Chondrocyte (in vitro differentiated cells): ENCODE results near the gene KIF19. TPM values are rescaled to one million over a fixed set of nuclear protein-coding genes. Genes with fewer than 3 reads are reported as not detected.

Experiments
- DNase-seq: peaks from one replicate; pipeline ENCODE4 v3.0.0; 2021; ENCODE audit warnings: mixed read lengths, low spot score
- H3K27ac Mint-ChIP-seq: one replicate; pipeline ENCODE4 v1.8.0; 2021; ENCODE audit warnings: mild to moderate bottlenecking, moderate library complexity, mixed read lengths; ENCODE audit not compliant: unreplicated experiment
- H3K27me3 Mint-ChIP-seq: 2 replicates; pipeline ENCODE4 v1.8.0; 2021; ENCODE audit warnings: low read depth, mixed read lengths
- H3K36me3 Mint-ChIP-seq: 2 replicates; pipeline ENCODE4 v1.8.0; 2021; ENCODE audit warnings: low read depth, mixed read lengths
- H3K4me1 Mint-ChIP-seq: 2 replicates; pipeline ENCODE4 v1.8.0; 2021; ENCODE audit warnings: low read depth, mild to moderate bottlenecking, mixed read lengths
- H3K4me3 Mint-ChIP-seq: one replicate; pipeline ENCODE4 v1.8.0; 2021; ENCODE audit warnings: mild to moderate bottlenecking, moderate library complexity, mixed read lengths; ENCODE audit not compliant: unreplicated experiment
- H3K9me3 Mint-ChIP-seq: 2 replicates; pipeline ENCODE4 v1.8.0; 2021; ENCODE audit warnings: low read depth, mixed read lengths
- total RNA-seq: library from RNA; stranded (reverse); gene quantifications from 3 replicates; pipeline ENCODE4 v1.2.1, GENCODE V29; 2021
- TF ChIP-seq, protein P1 (sequence below): fragments of 200-600 bp; sonication (generic); IDR thresholded peaks from 2 replicates; pipeline ENCODE4 v1.5.0; 2021; ENCODE audit warnings: antibody characterized with exemption, mild to moderate bottlenecking, moderate library complexity

KIF19 gene
- total RNA-seq, 1 donor from 2014 or later = not detected

DNA sequence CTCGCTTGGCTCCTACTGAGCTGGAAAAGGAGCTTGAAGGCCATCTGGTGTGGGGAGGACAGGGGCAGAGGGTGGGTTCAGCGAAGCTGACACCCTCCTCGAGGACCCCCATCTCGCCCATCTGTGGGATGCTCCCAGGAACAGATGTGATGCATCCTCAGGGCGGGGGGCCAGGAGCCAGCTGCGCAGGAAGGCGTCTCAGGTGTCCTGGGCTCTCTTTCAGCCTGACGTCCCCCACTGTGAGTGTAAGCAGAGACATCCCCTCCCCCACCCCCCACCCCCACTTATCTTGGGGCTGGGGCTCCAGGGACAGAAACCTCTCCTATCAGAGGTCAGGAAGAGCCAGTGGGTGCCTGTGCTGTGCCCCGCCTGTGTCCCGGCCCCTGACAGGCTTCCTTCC is 16.2 kb downstream of the KIF19 start:
- no peaks in the 10 kb centered on the region for H3K36me3 Mint-ChIP-seq
- H3K4me1 Mint-ChIP-seq = no peaks in the 10 kb centered on the region
- H3K27me3 Mint-ChIP-seq = peaks cover 40% of the 10 kb centered on the region
- no peak overlapping the region for H3K27ac Mint-ChIP-seq
- H3K9me3 Mint-ChIP-seq = no peaks in the 10 kb centered on the region
- no peak overlapping the region for H3K4me3 Mint-ChIP-seq
- TF ChIP-seq, protein P1, sequence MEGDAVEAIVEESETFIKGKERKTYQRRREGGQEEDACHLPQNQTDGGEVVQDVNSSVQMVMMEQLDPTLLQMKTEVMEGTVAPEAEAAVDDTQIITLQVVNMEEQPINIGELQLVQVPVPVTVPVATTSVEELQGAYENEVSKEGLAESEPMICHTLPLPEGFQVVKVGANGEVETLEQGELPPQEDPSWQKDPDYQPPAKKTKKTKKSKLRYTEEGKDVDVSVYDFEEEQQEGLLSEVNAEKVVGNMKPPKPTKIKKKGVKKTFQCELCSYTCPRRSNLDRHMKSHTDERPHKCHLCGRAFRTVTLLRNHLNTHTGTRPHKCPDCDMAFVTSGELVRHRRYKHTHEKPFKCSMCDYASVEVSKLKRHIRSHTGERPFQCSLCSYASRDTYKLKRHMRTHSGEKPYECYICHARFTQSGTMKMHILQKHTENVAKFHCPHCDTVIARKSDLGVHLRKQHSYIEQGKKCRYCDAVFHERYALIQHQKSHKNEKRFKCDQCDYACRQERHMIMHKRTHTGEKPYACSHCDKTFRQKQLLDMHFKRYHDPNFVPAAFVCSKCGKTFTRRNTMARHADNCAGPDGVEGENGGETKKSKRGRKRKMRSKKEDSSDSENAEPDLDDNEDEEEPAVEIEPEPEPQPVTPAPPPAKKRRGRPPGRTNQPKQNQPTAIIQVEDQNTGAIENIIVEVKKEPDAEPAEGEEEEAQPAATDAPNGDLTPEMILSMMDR = no peak
- no peak for DNase-seq

GRCh38 chr17:74343121-74343520 is 17.1 kb downstream of the KIF19 start:
- H3K4me1 Mint-ChIP-seq = no peaks in the 10 kb centered on the region
- no peak overlapping the region for H3K27ac Mint-ChIP-seq
- no peak for DNase-seq
- no peak overlapping the region for H3K4me3 Mint-ChIP-seq
- no peaks in the 10 kb centered on the region for H3K9me3 Mint-ChIP-seq
- H3K36me3 Mint-ChIP-seq = no peaks in the 10 kb centered on the region
- H3K27me3 Mint-ChIP-seq = peaks cover 41% of the 10 kb centered on the region
- TF ChIP-seq, protein P1 = no peak

DNA sequence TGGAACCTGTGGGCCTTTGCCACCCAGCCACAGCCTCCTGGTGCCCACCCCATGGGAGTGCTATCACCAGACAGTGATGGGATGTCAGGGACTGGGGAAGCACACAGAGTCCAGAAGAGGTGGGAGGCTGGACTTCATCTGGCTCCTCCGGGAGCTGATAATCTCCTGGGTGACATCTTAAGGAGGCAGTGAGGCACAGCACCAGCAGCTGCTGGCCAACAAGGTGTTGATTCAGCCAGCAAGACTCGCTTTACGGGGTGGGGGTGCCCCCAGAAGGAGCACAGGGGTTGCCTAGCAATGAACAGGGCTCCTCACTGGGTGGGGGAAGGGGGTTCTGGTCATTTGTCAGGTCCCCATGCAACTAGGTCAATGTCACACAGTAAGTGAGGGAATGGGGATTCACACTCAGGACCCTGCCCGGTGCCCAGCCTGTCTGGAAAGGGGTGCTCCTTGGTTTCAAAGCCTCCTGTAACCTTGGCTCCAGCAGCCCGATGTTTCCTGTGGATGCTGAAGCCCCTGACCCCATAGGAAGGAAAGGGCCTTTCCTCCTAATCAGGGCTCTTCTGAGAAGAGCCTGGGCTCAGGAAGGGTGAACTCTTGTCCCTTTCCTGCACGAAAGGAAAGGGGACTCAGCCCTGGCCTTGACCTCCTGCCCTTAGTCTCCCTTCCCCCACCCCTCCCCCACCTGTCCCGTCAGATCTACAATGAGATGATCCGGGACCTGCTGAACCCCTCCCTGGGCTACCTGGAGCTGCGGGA is 17.7 kb downstream of the KIF19 start:
- TF ChIP-seq, protein P1 = no peak
- H3K4me1 Mint-ChIP-seq = no peaks in the 10 kb centered on the region
- no peaks in the 10 kb centered on the region for H3K36me3 Mint-ChIP-seq
- H3K9me3 Mint-ChIP-seq = no peaks in the 10 kb centered on the region
- DNase-seq = no peak
- peaks cover 44% of the 10 kb centered on the region for H3K27me3 Mint-ChIP-seq
- no peak overlapping the region for H3K4me3 Mint-ChIP-seq
- no peak overlapping the region for H3K27ac Mint-ChIP-seq

- H3K9me3 Mint-ChIP-seq = no peaks in the 10 kb centered on the region
- no peaks in the 10 kb centered on the region for H3K4me1 Mint-ChIP-seq
- H3K4me3 Mint-ChIP-seq = no peak overlapping the region
- no peak for DNase-seq
- H3K27ac Mint-ChIP-seq = no peak overlapping the region
- TF ChIP-seq, protein P1 = no peak
- peaks cover 42% of the 10 kb centered on the region for H3K27me3 Mint-ChIP-seq
- H3K36me3 Mint-ChIP-seq = no peaks in the 10 kb centered on the region
Observed at GRCh38 chr17:74344658-74345057, 18.6 kb downstream of the KIF19 start.

GRCh38 chr17:74345433-74346241 is 19.6 kb downstream of the KIF19 start:
- TF ChIP-seq, protein P1 = no peak
- Mint-ChIP-seq H3K27me3 (peaks cover 45% of the 10 kb centered on the region), H3K36me3 (no peaks in the 10 kb centered on the region), H3K4me3 (no peak overlapping the region), H3K27ac (no peak overlapping the region), H3K4me1 (no peaks in the 10 kb centered on the region), H3K9me3 (no peaks in the 10 kb centered on the region)
- no peak for DNase-seq
